Dedifferentiated amniotic fluid mesenchymal stem cell (primary cell): ENCODE results near the gene POLR2E.

Experiments
- DNase-seq: peaks from one replicate; pipeline ENCODE4 v3.0.0-alpha.2; 2016; ENCODE audit errors: extremely low spot score

Gene POLR2E

GRCh38 chr19:1080360-1081161 is 14.6 kb downstream of the POLR2E start:
- DNase-seq, result no peak

- DNase-seq, result no peak
These were observed 15.5 kb downstream of the POLR2E start for GRCh38 chr19:1079566-1080111.

GRCh38 chr19:1076951-1077350 is 18.2 kb downstream of the POLR2E start:
- DNase-seq, result no peak

DNA sequence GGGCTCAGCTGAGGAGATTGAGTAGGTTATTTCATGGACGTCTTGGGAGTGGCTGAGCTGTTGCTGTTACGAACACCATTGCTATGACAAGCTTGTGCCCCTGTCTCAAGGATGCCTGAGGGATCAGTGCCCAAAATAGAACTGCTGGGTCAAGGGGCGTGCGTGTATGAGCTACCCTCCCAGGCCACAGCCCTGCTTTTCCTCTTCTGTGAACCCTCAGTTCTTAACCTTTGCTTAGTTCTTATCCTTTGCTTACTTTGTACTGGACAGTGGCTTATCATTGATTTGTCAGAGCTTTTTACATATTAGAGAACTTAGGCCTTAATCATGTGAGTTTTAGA is 19.2 kb downstream of the POLR2E start:
- no peak for DNase-seq

GRCh38 chr19:1074544-1075283 is 20.5 kb downstream of the POLR2E start:
- no peak for DNase-seq

DNA sequence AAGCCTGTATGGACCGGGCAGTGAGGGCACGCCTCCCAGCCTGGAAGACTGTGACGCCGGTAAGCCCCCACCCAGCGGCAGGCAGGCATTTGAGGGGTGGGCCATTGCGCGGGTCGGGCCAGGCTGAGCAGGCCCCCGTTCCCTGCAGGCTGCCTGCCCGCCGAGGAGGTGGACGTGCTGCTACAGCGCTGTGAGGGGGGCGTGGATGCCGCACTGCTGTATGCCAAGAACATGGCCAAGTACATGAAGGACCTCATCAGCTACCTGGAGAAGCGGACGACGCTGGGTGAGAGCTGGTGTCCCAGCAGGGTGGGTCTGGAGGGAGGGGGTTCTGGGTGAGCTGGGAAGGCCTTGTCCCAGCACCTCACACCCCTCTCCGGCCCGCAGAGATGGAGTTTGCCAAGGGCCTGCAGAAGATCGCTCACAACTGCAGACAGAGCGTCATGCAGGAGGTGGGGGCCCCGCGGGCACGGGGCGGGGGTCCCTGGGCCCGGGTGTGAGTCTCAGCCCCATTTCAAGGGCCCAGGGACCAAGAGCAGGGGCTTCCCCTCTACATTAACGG is 21.1 kb downstream of the POLR2E start:
- DNase-seq, result no peak

DNA sequence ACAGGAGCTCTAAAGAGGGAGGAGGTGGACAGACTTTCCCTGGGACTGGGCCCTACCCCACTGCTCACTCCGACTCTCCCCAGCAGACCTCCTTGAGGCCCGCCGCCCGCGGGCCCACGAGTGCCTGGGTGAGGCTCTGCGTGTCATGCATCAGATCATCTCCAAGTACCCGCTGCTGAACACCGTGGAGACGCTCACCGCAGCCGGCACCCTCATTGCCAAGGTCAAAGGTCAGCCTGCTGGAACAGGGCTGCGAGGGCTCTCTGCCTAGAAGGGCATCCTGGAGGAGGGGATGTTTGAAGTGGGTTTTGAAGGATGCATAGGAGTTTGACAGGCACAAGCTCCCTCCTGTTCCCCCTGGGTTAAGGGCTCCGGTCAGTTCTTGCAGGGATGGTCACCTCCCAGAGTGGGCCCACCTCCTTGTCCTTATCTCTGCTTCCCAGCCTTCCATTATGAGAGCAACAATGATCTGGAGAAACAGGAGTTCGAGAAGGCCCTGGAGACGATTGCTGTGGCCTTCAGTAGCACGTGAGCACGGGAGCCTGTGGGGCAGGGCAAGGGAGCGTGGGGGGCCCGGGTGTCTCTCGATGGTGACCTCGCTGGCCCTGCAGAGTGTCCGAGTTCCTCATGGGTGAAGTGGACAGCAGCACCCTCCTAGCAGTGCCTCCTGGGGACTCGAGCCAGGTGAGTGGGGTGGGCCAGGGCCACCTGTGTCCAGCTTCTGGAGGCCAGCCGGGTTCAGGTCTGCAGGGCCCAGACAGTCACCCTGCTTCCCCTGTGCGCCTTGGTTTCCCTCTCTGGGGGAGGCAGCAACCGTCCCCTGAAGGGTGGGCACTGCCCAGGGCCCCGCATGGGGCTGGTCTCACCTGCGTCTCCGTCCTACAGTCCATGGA is 21.9 kb downstream of the POLR2E start:
- no peak for DNase-seq

DNA sequence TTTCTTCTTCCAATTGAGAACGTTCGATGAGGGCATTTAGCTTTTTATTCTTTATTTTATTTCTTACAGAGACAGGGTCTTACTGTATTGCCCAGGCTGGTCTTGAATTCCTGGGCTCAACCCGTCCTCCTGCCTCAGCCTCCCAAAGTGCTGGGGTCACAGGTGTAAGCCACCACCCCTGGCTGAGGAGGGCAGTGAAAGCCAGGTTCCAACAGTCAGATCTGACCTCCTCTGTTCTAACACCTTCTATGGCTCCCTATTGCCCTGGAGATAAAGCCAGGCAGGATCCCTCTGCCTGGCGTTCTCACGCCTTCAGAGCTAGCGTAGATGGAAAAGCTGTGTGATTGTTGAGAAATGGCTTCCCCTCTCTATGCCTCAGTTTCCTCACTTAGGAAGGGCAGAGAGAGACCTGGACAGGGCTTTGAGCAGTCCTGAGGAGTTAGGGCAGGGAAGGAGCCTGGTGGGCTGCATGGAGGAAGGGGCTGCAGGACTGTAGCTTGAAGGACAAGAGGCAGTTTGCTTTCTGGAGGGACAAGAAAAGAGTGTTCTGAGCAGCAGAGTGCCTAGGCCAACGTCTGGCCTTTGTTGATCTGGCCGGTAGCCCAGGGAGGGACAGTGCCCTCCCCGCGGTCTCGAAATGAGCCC is 22.7 kb downstream of the POLR2E start:
- no peak for DNase-seq

- no peak for DNase-seq
These were observed 24.0 kb downstream of the POLR2E start for GRCh38 chr19:1070931-1071791.

GRCh38 chr19:1070576-1070930 is 24.6 kb downstream of the POLR2E start:
- no peak for DNase-seq

DNA sequence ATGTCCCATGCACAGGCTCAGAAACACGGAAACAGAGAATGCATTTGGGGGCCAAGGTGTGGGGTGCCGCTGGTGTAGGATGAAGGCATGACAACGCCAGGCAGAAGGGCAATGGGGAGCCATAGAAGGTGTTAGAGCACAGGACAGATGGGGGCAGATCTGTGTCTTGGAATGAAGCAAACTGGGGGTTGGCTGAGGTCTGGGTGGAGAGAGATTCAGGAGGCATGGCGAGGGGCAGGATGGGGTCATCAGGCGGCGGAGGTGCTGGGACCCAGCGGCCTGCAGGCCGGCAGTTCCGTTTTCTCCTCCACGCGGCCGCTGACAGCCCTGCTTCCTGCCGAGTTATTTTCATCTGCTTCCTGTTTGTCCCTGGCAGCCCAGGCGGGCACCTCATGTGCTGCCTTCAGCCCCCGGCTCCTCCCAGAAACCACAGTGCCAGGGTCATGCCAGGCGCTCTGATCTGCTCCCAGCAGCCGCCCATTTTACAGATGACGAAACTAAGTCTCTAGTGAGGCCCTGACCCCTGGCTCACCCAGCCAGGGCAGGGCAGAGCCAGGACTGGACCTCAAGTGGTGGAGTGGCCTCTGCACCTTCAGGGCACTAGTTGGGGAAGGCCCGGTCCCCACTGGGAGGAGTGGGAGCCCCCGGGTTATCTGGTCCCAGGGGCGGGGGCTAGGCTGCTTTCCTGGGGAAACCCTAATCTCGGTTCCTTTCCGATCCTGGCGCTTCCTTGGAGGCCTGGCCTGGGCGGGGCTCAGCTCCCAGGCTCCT is 26.0 kb downstream of the POLR2E start:
- no peak for DNase-seq

DNA sequence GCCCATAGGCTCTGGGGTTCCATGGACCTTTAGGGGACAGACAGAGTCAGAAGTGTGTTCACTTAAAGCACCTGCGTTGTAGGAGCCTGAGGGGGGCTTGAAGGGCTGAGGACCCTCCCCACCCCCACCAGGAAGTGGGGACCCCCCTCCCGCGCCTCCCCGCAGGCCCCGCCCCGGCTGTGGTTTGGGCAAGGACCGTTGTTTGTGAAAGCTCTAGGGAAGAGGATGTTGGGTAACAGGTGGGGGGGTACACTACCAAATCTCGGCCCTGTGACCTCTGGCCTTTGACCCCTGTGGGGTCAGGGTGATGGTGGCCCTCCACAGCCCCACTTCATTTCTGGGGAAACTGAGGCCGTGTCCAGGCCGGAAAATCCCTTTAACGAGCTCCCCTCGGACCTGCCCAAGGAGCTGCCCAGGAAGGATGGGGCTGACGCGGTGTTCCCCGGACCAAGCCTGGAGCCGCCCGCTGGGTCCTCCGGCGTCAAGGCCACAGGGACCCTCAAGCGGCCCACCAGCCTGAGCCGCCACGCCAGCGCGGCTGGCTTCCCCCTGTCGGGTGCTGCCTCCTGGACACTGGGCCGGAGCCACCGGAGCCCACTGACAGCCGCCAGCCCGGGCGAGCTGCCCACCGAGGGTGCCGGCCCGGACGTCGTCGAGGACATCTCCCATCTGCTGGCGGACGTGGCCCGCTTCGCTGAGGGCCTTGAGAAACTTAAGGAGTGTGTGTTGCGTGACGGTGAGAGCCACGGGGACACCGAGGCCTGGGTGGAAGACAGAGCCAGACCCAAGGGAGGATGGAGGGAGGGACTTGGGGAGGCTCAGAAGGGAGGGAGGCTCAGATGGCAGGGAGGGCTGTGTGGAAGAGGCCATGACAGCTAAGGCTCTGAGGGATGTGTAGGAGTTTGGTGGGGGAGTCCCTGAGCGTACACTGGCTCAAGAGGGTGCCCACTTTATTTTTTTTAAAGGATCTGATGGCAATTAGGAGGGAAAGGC is 26.9 kb downstream of the POLR2E start:
- DNase-seq, result no peak

DNA sequence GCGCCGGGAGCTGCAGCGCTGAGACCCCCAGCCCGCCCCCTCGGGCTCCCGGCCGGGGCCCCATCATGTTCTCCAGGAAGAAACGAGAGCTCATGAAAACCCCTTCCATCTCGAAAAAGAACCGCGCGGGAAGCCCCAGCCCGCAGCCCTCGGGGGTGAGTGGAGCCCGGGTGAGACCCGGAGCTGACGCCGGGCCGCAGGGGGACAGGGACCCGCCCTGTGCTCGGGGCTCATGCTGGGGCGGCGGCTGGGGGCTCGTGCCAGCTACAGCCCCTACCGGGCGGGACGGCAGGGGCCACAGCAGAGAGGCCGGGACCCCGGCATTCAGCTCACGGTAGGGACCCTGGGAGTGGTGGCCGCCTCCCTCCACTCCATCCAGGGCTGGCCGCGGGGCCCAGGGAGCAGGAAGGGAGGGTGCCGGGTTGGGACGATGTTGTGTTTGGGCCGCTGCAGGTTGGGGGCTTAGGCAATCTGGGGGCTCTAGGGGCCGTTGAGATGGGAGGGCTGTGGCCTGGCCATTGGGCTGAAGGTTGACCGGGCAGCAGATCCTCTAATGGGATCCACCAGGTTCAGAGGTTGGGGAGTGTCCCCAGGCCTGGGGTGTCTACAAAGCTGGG is 27.7 kb downstream of the POLR2E start:
- DNase-seq, result no peak

GRCh38 chr19:1066748-1067340 is 28.3 kb downstream of the POLR2E start, which contains the start of gene ARHGAP45:
Gene ARHGAP45 (plus strand): TSS chr19:1067167. CDS start chr19:1067406, 239 bp downstream.
- no peak for DNase-seq

DNA sequence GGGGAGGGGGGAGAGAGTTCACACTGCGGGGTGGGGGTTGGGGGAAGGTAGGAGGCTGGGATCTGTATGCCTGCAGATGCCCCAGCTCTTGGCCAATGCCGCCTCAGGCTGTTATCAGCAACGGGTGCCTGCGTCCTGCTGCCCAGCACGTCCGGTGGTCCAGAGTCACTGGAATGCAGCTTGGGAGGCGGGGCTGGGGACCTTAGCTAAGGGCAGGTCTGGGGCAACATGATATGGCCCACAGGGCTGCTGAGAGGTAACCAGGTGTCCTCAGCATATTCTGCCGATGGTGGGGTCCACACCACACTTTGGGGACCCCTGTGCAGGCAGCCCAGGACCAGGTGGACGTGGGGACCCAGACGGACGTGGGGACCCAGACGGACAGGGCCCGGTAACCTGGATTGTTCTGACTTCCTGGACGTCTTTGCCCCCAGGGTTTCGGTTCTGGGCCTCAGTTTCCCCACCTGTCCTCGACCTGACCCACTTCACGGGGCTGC is 28.9 kb downstream of the POLR2E start:
- no peak for DNase-seq

DNA sequence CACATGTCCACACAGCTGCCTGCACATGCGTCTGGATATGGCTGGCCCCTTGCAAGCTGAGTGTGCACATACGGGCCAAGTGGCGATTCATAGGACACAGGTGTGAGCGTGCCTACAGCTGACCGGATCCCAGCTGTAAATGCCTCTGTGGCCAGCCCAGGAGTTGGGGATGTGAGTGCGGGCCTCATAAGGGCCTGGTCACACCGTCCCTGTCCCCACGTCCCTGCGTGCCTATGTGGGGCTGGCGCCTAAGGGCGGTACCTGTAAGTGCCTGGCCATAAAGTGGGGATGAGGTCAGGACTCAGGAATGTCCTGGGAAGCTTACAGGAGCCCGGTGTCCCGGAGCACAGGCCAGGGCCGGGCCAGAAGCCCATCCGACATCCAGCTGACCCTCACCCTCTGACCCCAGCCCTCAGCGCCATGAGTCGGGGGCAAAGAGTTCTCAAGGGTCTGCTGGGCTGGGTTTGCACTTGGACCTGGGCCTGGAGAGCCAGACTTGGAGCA is 29.5 kb downstream of the POLR2E start:
- no peak for DNase-seq
